GM08714 (cell line): ENCODE measurements around the gene RLF.
A peak's percentile ranks its signal among the peaks of the same experiment; 100 is the strongest.
"Not testable (repeated sequence)": the region's sequence is repeated elsewhere in the genome, so short reads cannot be mapped to it uniquely, and the experiment has no call there.

Experiments used
- H3K4me3 ChIP-seq: fragments of 200-500 bp; sonication (Bioruptor generic); 2 replicates; pipeline ENCODE4 v1.5.1; 2014; ENCODE audit warnings: mild to moderate bottlenecking, low read length, inconsistent platforms
- ZNF274 ChIP-seq: IDR thresholded peaks from 2 replicates; pipeline ENCODE4 v1.6.1; 2012; ENCODE audit warnings: mild to moderate bottlenecking, low read depth, low read length

RLF gene

GRCh38 chr1:40185951-40186864, 25.0 kb downstream of the RLF start:
- TF ChIP-seq ZNF274, result no peak
- H3K4me3 ChIP-seq, result peak overlapping the region; percentile 23; the same call in 1 of the 2 replicates

- TF ChIP-seq ZNF274, result no peak
- no peak overlapping the region for H3K4me3 ChIP-seq
These were observed 26.2 kb downstream of the RLF start for GRCh38 chr1:40187399-40187798.

- not testable (repeated sequence) for H3K4me3 ChIP-seq
These were observed 33.5 kb downstream of the RLF start for GRCh38 chr1:40194639-40195038.

GRCh38 chr1:40197656-40198055, 36.5 kb downstream of the RLF start:
- no peak overlapping the region for H3K4me3 ChIP-seq
- no peak for TF ChIP-seq ZNF274

GRCh38 chr1:40199126-40199525, 37.9 kb downstream of the RLF start:
- no peak overlapping the region for H3K4me3 ChIP-seq
- no peak for TF ChIP-seq ZNF274

GRCh38 chr1:40204856-40205255, 43.7 kb downstream of the RLF start:
- TF ChIP-seq ZNF274, result no peak
- no peak overlapping the region for H3K4me3 ChIP-seq

- no peak overlapping the region for H3K4me3 ChIP-seq
- no peak for TF ChIP-seq ZNF274
These were observed 49.5 kb downstream of the RLF start for GRCh38 chr1:40210511-40211204.

- no peak for TF ChIP-seq ZNF274
- H3K4me3 ChIP-seq, result no peak overlapping the region
These were observed 57.1 kb downstream of the RLF start for GRCh38 chr1:40218333-40218732.

GRCh38 chr1:40221471-40221905, 60.3 kb downstream of the RLF start:
- H3K4me3 ChIP-seq, result not testable (repeated sequence)

- no peak for TF ChIP-seq ZNF274
- no peak overlapping the region for H3K4me3 ChIP-seq
These were observed 61.0 kb downstream of the RLF start for GRCh38 chr1:40221977-40222772.

- H3K4me3 ChIP-seq, result no peak overlapping the region
- no peak for TF ChIP-seq ZNF274
These were observed 62.9 kb downstream of the RLF start for GRCh38 chr1:40224040-40224439.

GRCh38 chr1:40226192-40226591, 65.0 kb downstream of the RLF start:
- TF ChIP-seq ZNF274, result no peak

GRCh38 chr1:40232444-40232843, 71.3 kb downstream of the RLF start:
- no peak overlapping the region for H3K4me3 ChIP-seq
- no peak for TF ChIP-seq ZNF274

More at GRCh38 chr1:40226192-40226591, 65.0 kb downstream of the RLF start:
- no peak overlapping the region for H3K4me3 ChIP-seq

- no peak overlapping the region for H3K4me3 ChIP-seq
- no peak for TF ChIP-seq ZNF274
These were observed 78.4 kb downstream of the RLF start for GRCh38 chr1:40239626-40240025.
